ENCODE measurements around the gene DNAAF1. TPM values are rescaled to one million over a fixed set of nuclear protein-coding genes. Genes with fewer than 3 reads are reported as not detected.

The DNAAF1 gene
- polyA plus RNA-seq, 1 of the 3 experiments (the other 2 are of a cell fraction), result 0.35 TPM

GRCh38 chr16:84121007-84121406, 24.1 kb upstream of the DNAAF1 start:
- Histone ChIP-seq H3K4me2 (no peak overlapping the region), H3K9ac (no peak overlapping the region), H2AFZ (ENCODE audit: low read depth) (no peak overlapping the region), H4K20me1 (ENCODE audit: insufficient read depth) (no peaks in the 10 kb centered on the region), H3K36me3 (replicated peaks in 1 of 2; ENCODE audit: control insufficient read depth in 1 of 2, insufficient read depth in 2 of 2, low read length in 1 of 2) (peaks cover 26 to 29% of the 10 kb centered on the region in 2 experiments), H3K4me3 (ENCODE audit: low read depth in 2 of 2, low read length in 1 of 2) (no peak overlapping the region), H3K9me2 (no peaks in the 10 kb centered on the region), H3K9me3 (no peaks in the 10 kb centered on the region), H3K27me3 (ENCODE audit: insufficient read depth) (no peaks in the 10 kb centered on the region), H3K79me2 (ENCODE audit: insufficient read depth) (peaks cover 16% of the 10 kb centered on the region), H3F3A (replicated peaks; ENCODE audit: insufficient read depth) (peaks cover 2% of the 10 kb centered on the region), H3K4me1 (ENCODE audit: control insufficient read depth in 1 of 2, insufficient read depth in 2 of 2, low read depth in 1 of 2, low read length in 1 of 2) (peaks cover 0 to 6% of the 10 kb centered on the region in 2 experiments; a peak in 1 of 4 replicates), H3K27ac (ENCODE audit: low read depth in 2 of 2, low read length in 1 of 2) (no peak overlapping the region)
- TF ChIP-seq FOXJ3 (CRISPR knock-in tag; IDR thresholded peaks at IDR 0.05) (no peak), YY1 (IDR thresholded peaks at IDR 0.05; ENCODE audit: low read depth) (no peak), IRF3 (IDR thresholded peaks at IDR 0.05; ENCODE audit: low read depth, low read length) (no peak), FOSL2 (IDR thresholded peaks at IDR 0.05; ENCODE audit: borderline replicate concordance, low read depth) (no peak), TCF12 (IDR thresholded peaks at IDR 0.05) (no peak), JUND (IDR thresholded peaks at IDR 0.05) (no peak), GABPA (IDR thresholded peaks at IDR 0.05; ENCODE audit: low read depth) (no peak), ZBTB33 (IDR thresholded peaks at IDR 0.05; ENCODE audit: borderline replicate concordance, low read depth) (no peak), ELF1 (IDR thresholded peaks at IDR 0.05) (no peak), PBX3 (IDR thresholded peaks at IDR 0.05) (no peak), FOXM1 (IDR thresholded peaks at IDR 0.05; ENCODE audit: low read depth) (no peak), REST (IDR thresholded peaks at IDR 0.05; ENCODE audit: low read depth, low read length) (no peak), MEF2A (IDR thresholded peaks at IDR 0.05; ENCODE audit: borderline replicate concordance, low read depth) (no peak), SMC3 (IDR thresholded peaks at IDR 0.05; ENCODE audit: low read depth, low read length) (no peak), NFIC (IDR thresholded peaks at IDR 0.05; ENCODE audit: borderline replicate concordance) (no peak), TAF1 (IDR thresholded peaks at IDR 0.05; ENCODE audit: borderline replicate concordance, low read depth, low read length) (no peak), CTCF (IDR thresholded peaks at IDR 0.05) (no peak)
- CTCF ChIA-PET, result no interaction called here
- WGBS (ENCODE audit: low lambda C conversion rate), result 96% methylated on average over 7 of the region's 10 CpGs
- POLR2A ChIA-PET, result no interaction called here
- no peak for DNase-seq
